Neural cell (in vitro differentiated cells): ENCODE data around the gene FNDC8.

Experiments
- EP300 ChIP-seq: fragments of 450-650 bp; conservative IDR thresholded peaks from 2 replicates; pipeline ENCODE4 v1.6.1; 2014; ENCODE audit warnings: antibody characterized with exemption, mild to moderate bottlenecking, moderate library complexity; ENCODE audit not compliant: poor library complexity, severe bottlenecking
- EZH2 ChIP-seq: fragments of 200-600, 300-800 bp; shearing (Covaris generic), sonication (generic); IDR thresholded peaks from 2 replicates; pipeline ENCODE4 v1.6.1; 2014; ENCODE audit warnings: antibody characterized with exemption, low read length, borderline replicate concordance, mild to moderate bottlenecking; ENCODE audit not compliant: insufficient read depth, poor library complexity, severe bottlenecking
- MXI1 ChIP-seq: fragments of 450-650 bp; conservative IDR thresholded peaks from 2 replicates; pipeline ENCODE4 v1.6.1; 2014; ENCODE audit warnings: antibody characterized with exemption, mild to moderate bottlenecking; ENCODE audit not compliant: poor library complexity, severe bottlenecking
- TF ChIP-seq, protein P1 (sequence below): fragments of 450-650 bp; IDR thresholded peaks from 2 replicates; pipeline ENCODE4 v1.5.1; 2014; ENCODE audit warnings: antibody characterized with exemption, mild to moderate bottlenecking, moderate library complexity; ENCODE audit not compliant: poor library complexity, severe bottlenecking

DNA sequence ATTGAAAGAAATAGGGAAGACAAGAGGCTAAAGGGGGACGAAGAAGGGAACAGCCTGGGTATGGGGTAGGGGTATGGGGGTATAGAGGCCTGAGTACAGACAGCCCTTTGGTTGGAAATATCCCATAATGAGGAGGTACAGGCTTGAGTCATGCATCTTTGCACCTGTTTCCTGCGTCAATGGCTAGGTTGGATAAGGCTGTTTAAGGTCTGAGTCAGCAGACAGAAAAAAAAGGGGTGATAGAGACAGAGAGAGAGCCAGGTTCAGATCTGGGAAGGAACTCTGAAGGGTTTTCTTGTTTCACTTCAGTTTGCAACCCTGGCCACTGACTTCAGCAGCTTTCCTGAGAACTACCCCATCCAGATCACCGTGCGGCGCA is 8.5 kb downstream of the FNDC8 start:
- TF ChIP-seq, protein P1, sequence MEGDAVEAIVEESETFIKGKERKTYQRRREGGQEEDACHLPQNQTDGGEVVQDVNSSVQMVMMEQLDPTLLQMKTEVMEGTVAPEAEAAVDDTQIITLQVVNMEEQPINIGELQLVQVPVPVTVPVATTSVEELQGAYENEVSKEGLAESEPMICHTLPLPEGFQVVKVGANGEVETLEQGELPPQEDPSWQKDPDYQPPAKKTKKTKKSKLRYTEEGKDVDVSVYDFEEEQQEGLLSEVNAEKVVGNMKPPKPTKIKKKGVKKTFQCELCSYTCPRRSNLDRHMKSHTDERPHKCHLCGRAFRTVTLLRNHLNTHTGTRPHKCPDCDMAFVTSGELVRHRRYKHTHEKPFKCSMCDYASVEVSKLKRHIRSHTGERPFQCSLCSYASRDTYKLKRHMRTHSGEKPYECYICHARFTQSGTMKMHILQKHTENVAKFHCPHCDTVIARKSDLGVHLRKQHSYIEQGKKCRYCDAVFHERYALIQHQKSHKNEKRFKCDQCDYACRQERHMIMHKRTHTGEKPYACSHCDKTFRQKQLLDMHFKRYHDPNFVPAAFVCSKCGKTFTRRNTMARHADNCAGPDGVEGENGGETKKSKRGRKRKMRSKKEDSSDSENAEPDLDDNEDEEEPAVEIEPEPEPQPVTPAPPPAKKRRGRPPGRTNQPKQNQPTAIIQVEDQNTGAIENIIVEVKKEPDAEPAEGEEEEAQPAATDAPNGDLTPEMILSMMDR = no peak
- no peak for TF ChIP-seq EZH2
- no peak for TF ChIP-seq MXI1
- TF ChIP-seq EP300 = no peak
